Measurements from ENCODE around the gene YTHDF2.

DNA sequence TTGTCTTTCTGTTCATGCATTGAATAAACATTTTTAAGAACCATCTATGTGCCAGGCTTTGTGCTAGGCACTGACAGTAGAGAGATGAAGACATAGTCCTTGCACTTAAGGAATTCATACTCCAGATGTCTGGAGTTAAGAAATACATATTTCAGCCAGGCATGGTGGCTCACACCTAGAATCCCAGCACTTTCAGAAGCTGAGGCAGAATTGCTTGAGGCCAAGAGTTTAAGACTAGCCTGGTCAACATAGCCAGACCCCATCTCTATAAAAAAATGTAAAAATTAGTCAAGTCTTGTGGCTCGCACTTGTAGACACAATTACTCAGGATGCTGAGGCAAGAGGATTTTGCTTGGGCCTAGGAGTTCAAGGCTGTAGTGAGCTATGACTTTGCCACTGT lies 18.6 kb upstream of the YTHDF2 start:
- TF ChIP-seq, protein P1, sequence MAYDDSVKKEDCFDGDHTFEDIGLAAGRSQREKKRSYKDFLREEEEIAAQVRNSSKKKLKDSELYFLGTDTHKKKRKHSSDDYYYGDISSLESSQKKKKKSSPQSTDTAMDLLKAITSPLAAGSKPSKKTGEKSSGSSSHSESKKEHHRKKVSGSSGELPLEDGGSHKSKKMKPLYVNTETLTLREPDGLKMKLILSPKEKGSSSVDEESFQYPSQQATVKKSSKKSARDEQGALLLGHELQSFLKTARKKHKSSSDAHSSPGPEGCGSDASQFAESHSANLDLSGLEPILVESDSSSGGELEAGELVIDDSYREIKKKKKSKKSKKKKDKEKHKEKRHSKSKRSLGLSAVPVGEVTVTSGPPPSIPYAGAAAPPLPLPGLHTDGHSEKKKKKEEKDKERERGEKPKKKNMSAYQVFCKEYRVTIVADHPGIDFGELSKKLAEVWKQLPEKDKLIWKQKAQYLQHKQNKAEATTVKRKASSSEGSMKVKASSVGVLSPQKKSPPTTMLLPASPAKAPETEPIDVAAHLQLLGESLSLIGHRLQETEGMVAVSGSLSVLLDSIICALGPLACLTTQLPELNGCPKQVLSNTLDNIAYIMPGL (CRISPR knock-in tag; IDR thresholded peaks at IDR 0.05) = no peak
- TF ChIP-seq, protein P2, sequence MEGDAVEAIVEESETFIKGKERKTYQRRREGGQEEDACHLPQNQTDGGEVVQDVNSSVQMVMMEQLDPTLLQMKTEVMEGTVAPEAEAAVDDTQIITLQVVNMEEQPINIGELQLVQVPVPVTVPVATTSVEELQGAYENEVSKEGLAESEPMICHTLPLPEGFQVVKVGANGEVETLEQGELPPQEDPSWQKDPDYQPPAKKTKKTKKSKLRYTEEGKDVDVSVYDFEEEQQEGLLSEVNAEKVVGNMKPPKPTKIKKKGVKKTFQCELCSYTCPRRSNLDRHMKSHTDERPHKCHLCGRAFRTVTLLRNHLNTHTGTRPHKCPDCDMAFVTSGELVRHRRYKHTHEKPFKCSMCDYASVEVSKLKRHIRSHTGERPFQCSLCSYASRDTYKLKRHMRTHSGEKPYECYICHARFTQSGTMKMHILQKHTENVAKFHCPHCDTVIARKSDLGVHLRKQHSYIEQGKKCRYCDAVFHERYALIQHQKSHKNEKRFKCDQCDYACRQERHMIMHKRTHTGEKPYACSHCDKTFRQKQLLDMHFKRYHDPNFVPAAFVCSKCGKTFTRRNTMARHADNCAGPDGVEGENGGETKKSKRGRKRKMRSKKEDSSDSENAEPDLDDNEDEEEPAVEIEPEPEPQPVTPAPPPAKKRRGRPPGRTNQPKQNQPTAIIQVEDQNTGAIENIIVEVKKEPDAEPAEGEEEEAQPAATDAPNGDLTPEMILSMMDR (IDR thresholded peaks at IDR 0.05) = no peak
- no peak for TF ChIP-seq JUN (CRISPR knock-in tag; IDR thresholded peaks at IDR 0.05)
- TF ChIP-seq, protein P3, sequence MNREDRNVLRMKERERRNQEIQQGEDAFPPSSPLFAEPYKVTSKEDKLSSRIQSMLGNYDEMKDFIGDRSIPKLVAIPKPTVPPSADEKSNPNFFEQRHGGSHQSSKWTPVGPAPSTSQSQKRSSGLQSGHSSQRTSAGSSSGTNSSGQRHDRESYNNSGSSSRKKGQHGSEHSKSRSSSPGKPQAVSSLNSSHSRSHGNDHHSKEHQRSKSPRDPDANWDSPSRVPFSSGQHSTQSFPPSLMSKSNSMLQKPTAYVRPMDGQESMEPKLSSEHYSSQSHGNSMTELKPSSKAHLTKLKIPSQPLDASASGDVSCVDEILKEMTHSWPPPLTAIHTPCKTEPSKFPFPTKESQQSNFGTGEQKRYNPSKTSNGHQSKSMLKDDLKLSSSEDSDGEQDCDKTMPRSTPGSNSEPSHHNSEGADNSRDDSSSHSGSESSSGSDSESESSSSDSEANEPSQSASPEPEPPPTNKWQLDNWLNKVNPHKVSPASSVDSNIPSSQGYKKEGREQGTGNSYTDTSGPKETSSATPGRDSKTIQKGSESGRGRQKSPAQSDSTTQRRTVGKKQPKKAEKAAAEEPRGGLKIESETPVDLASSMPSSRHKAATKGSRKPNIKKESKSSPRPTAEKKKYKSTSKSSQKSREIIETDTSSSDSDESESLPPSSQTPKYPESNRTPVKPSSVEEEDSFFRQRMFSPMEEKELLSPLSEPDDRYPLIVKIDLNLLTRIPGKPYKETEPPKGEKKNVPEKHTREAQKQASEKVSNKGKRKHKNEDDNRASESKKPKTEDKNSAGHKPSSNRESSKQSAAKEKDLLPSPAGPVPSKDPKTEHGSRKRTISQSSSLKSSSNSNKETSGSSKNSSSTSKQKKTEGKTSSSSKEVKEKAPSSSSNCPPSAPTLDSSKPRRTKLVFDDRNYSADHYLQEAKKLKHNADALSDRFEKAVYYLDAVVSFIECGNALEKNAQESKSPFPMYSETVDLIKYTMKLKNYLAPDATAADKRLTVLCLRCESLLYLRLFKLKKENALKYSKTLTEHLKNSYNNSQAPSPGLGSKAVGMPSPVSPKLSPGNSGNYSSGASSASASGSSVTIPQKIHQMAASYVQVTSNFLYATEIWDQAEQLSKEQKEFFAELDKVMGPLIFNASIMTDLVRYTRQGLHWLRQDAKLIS (CRISPR knock-in tag; IDR thresholded peaks at IDR 0.05; ENCODE audit: borderline replicate concordance) = no peak
- no peak for TF ChIP-seq SP1 (CRISPR knock-in tag; conservative IDR thresholded peaks at IDR 0.05)
- TF ChIP-seq, protein P4, sequence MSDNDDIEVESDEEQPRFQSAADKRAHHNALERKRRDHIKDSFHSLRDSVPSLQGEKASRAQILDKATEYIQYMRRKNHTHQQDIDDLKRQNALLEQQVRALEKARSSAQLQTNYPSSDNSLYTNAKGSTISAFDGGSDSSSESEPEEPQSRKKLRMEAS (CRISPR knock-in tag; IDR thresholded peaks at IDR 0.05) = no peak
- TF ChIP-seq, protein P5, sequence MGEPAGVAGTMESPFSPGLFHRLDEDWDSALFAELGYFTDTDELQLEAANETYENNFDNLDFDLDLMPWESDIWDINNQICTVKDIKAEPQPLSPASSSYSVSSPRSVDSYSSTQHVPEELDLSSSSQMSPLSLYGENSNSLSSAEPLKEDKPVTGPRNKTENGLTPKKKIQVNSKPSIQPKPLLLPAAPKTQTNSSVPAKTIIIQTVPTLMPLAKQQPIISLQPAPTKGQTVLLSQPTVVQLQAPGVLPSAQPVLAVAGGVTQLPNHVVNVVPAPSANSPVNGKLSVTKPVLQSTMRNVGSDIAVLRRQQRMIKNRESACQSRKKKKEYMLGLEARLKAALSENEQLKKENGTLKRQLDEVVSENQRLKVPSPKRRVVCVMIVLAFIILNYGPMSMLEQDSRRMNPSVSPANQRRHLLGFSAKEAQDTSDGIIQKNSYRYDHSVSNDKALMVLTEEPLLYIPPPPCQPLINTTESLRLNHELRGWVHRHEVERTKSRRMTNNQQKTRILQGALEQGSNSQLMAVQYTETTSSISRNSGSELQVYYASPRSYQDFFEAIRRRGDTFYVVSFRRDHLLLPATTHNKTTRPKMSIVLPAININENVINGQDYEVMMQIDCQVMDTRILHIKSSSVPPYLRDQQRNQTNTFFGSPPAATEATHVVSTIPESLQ (CRISPR knock-in tag; IDR thresholded peaks at IDR 0.05) = no peak
- TF ChIP-seq ELF4 (CRISPR knock-in tag; IDR thresholded peaks at IDR 0.05; ENCODE audit: low read depth) = no peak
- no peak for TF ChIP-seq CREM (CRISPR knock-in tag; IDR thresholded peaks at IDR 0.05)
- no peak for TF ChIP-seq TP53 (CRISPR knock-in tag; IDR thresholded peaks at IDR 0.05)
- TF ChIP-seq, protein P6, sequence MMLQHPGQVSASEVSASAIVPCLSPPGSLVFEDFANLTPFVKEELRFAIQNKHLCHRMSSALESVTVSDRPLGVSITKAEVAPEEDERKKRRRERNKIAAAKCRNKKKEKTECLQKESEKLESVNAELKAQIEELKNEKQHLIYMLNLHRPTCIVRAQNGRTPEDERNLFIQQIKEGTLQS (CRISPR knock-in tag; conservative IDR thresholded peaks at IDR 0.05) = no peak
- no peak for TF ChIP-seq TEAD1 (CRISPR knock-in tag; IDR thresholded peaks at IDR 0.05)
- TF ChIP-seq, protein P7, sequence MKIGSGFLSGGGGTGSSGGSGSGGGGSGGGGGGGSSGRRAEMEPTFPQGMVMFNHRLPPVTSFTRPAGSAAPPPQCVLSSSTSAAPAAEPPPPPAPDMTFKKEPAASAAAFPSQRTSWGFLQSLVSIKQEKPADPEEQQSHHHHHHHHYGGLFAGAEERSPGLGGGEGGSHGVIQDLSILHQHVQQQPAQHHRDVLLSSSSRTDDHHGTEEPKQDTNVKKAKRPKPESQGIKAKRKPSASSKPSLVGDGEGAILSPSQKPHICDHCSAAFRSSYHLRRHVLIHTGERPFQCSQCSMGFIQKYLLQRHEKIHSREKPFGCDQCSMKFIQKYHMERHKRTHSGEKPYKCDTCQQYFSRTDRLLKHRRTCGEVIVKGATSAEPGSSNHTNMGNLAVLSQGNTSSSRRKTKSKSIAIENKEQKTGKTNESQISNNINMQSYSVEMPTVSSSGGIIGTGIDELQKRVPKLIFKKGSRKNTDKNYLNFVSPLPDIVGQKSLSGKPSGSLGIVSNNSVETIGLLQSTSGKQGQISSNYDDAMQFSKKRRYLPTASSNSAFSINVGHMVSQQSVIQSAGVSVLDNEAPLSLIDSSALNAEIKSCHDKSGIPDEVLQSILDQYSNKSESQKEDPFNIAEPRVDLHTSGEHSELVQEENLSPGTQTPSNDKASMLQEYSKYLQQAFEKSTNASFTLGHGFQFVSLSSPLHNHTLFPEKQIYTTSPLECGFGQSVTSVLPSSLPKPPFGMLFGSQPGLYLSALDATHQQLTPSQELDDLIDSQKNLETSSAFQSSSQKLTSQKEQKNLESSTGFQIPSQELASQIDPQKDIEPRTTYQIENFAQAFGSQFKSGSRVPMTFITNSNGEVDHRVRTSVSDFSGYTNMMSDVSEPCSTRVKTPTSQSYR (CRISPR knock-in tag; IDR thresholded peaks at IDR 0.05) = no peak

All from WTC11 (cell line).